AG04450 (cell line): ENCODE results near the gene KCNQ1OT1. TPM values are rescaled to one million over a fixed set of nuclear protein-coding genes. Genes with fewer than 3 reads are reported as not detected.
A peak's percentile ranks its signal among the peaks of the same experiment; 100 is the strongest.

Experiments
- CTCF ChIA-PET: fragments of 300-600, 350-600 bp; formaldehyde crosslinking; extraction: SDS; loops from one replicate; lab custom pipeline; 2022; ENCODE audit warnings: antibody characterized with exemption, inconsistent platforms; lab: Charles Lee
- POLR2A ChIA-PET: fragments of 350-600 bp; formaldehyde crosslinking; extraction: SDS; loops from one replicate; lab custom pipeline; 2021; ENCODE audit warnings: antibody characterized with exemption, inconsistent platforms; lab: Yijun Ruan, JAX
- DNase-seq: peaks from one replicate; pipeline ENCODE4 v3.0.0-alpha.2; 2011; ENCODE audit warnings: low read depth, low spot score
- H3K27ac ChIP-seq: one replicate; pipeline ENCODE4 v1.5.1; 2012; ENCODE audit warnings: low read depth, low read length, control low read depth
- H3K27me3 ChIP-seq: one replicate; pipeline ENCODE4 v1.6.0; 2012; ENCODE audit warnings: low read length; ENCODE audit not compliant: control insufficient read depth, insufficient read depth
- H3K4me3 ChIP-seq: 2 replicates; pipeline ENCODE4 v1.5.1; 2011; ENCODE audit warnings: mild to moderate bottlenecking, low read depth, low read length, control low read depth
- H3K9me3 ChIP-seq: 2 replicates; pipeline ENCODE4 v1.5.1; 2012; ENCODE audit warnings: low read length; ENCODE audit not compliant: control insufficient read depth, insufficient read depth
- polyA plus RNA-seq: library from polyadenylated mRNA; depleted of rRNA; stranded (reverse); fragments of >200 nt; gene quantifications from 2 replicates; pipeline ENCODE4 v1.2.3, GENCODE V29; 2011
- TF ChIP-seq, protein P1 (sequence below): IDR thresholded peaks from 2 replicates; pipeline ENCODE4 v1.5.1; 2011; ENCODE audit warnings: low read depth, low read length, control low read depth, inconsistent platforms

Gene KCNQ1OT1
- polyA plus RNA-seq, 1 experiment, result 0.33 TPM

- no peak for DNase-seq
- ChIA-PET CTCF (no interaction called here), POLR2A (no interaction called here)
- TF ChIP-seq, protein P1, sequence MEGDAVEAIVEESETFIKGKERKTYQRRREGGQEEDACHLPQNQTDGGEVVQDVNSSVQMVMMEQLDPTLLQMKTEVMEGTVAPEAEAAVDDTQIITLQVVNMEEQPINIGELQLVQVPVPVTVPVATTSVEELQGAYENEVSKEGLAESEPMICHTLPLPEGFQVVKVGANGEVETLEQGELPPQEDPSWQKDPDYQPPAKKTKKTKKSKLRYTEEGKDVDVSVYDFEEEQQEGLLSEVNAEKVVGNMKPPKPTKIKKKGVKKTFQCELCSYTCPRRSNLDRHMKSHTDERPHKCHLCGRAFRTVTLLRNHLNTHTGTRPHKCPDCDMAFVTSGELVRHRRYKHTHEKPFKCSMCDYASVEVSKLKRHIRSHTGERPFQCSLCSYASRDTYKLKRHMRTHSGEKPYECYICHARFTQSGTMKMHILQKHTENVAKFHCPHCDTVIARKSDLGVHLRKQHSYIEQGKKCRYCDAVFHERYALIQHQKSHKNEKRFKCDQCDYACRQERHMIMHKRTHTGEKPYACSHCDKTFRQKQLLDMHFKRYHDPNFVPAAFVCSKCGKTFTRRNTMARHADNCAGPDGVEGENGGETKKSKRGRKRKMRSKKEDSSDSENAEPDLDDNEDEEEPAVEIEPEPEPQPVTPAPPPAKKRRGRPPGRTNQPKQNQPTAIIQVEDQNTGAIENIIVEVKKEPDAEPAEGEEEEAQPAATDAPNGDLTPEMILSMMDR, result no peak
- H3K4me3 ChIP-seq, result no peak overlapping the region
- H3K9me3 ChIP-seq, result peaks cover 23% of the 10 kb centered on the region
- no peak overlapping the region for H3K27ac ChIP-seq
- H3K27me3 ChIP-seq, result peaks cover 16% of the 10 kb centered on the region
These were observed 2.2 kb upstream of the KCNQ1OT1 start for GRCh38 chr11:2701898-2702434.

DNA sequence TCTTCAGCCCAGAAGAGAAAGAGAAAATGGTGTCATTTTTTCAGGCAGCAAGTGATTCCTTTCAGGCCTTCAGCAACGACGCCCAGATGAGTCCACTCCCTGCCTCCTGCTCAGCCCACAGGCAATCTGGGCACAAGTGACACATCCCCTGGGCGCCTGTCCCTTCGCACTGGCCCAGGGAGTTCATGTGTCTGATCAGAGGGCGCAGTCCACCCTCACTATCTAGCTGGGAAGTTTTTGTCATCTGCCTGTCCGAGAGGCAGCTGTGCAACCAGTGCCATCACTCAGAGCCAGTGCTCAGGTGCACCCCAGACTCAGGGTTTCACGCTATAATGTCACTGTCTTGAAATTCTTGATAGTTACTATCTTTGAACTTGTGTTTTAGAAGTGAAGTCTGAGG lies 1.4 kb upstream of the KCNQ1OT1 start:
- Histone ChIP-seq H3K27me3 (peaks cover 11% of the 10 kb centered on the region), H3K9me3 (peaks cover 18% of the 10 kb centered on the region), H3K4me3 (no peak overlapping the region), H3K27ac (no peak overlapping the region)
- CTCF ChIA-PET, result no interaction called here
- DNase-seq, result no peak
- TF ChIP-seq, protein P1, result no peak
- POLR2A ChIA-PET, result no interaction called here

DNA sequence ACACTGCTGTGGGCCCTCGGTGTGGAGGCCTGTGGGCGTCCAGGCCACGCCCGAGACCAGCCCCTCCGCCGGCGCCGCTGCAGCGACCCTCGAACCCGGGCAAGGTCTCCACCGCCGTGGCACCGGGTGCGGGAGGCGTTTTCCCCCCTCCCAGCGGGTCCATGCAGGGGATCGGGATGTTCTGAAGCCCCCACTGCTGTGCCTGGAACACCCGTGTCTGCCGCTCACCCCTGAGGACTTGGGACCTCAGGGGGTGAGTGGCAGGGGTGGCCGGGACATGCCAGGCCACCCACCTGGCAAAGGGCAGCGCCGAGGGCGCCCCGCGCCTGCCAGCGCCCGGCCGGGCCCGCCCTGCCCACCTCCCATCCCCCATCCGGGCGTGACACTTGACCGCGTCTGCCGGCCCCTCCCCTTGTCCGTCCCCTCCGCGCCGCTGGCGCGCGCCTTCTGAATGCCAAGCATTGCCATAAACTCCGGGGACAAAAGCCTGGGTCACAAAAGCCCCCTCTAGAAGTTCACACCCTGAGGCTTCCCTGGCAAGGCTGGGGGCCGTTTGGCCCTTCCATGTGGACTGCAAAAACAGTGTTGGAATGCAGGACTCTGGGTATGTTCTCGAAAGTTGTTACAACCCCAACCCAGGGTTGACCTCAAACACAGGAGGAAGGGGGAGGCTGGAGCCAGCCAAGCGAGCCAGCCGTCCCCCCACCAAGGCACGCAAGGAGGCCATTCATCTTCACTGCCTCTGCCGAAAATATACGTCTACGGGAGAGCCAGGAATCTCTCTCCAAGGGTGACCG lies 819 bp upstream of the KCNQ1OT1 start:
- ChIA-PET POLR2A (interaction anchor here (0.6 to 1.6 kb wide), 12 partner anchors 9 to 973 kb away, joined by 3 to 10 read pairs (median 5); partner anchors contain the start of gene CDKN1C), CTCF (no interaction called here)
- no peak for DNase-seq
- peaks cover 12% of the 10 kb centered on the region for H3K9me3 ChIP-seq
- TF ChIP-seq, protein P1, result no peak
- peak overlapping the region; percentile 61 for H3K4me3 ChIP-seq
- peaks cover 9% of the 10 kb centered on the region for H3K27me3 ChIP-seq
- no peak overlapping the region for H3K27ac ChIP-seq

- TF ChIP-seq, protein P1, result no peak
- DNase-seq, result no peak
- Histone ChIP-seq H3K27ac (no peak overlapping the region), H3K27me3 (peaks cover 4% of the 10 kb centered on the region), H3K4me3 (peak overlapping the region; percentile 60), H3K9me3 (peaks cover 12% of the 10 kb centered on the region)
- CTCF ChIA-PET, result no interaction called here
- POLR2A ChIA-PET, result interaction anchor here (0.6 to 1.6 kb wide), 10 partner anchors 9 to 187 kb away, joined by 3 to 10 read pairs (median 5); partner anchors contain the start of gene CDKN1C
These were observed 636 bp downstream of the KCNQ1OT1 start for GRCh38 chr11:2699185-2699530.
